ENCODE measurements around the gene TMEM208. TPM values are rescaled to one million over a fixed set of nuclear protein-coding genes. Genes with fewer than 3 reads are reported as not detected.

The TMEM208 gene
- total RNA-seq, 1 experiment from 2014 or later, result 48.4 TPM

DNA sequence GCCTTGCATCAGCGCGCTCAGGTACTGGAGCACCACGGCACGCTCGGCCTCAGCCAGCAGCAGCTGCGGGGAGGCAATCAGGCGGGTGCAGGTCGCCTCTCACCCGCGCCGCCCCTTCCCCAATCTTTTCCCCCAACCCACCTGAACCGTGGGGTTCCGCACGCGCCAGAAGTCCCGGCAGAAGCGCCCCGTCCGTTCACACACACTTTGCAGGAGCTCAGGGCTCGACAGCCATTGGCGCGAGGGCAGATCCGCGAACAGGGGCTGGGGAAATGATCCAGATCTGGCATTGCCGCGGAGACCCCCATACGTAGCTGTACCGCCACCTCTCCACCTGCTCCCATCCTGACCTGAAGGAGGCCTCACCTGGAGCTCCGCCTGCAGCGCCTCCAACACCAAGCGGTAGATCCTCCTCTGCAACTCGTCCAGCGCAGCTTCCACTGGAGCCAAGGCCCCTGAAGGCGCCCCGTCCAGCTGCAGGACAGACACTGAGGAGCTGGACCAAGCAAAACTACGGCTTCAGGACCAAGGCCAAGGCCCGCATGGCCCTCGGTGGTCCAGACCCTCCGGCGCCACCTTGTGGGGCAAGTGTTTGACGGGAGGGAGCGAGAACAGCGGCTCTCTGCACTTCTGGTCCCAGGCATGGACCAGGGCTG lies 41.8 kb upstream of the TMEM208 start (continued):
- peak; percentile 42; the same call in 1 of the 2 replicates for TF ChIP-seq NFE2L1 (CRISPR knock-in tag; IDR thresholded peaks at IDR 0.05)
- TF ChIP-seq CREB1 (CRISPR knock-in tag; IDR thresholded peaks at IDR 0.05), result peak; percentile 67; the same call in 1 of the 2 replicates
- no peak for TF ChIP-seq FOXJ3 (CRISPR knock-in tag; IDR thresholded peaks at IDR 0.05; ENCODE audit: borderline replicate concordance)
- peak; percentile 83; the same call in 1 of the 2 replicates for TF ChIP-seq PRRX2 (CRISPR knock-in tag; IDR thresholded peaks at IDR 0.05)
- 0 out of 2 replicates have a peak, but pooled peaks have one; percentile 60 for TF ChIP-seq ESRRA (CRISPR knock-in tag; IDR thresholded peaks at IDR 0.05; ENCODE audit: borderline replicate concordance)
- peak; percentile 94; the same call in 1 of the 2 replicates for TF ChIP-seq ZNF281 (CRISPR knock-in tag; IDR thresholded peaks at IDR 0.05)
- no peak for TF ChIP-seq JAZF1 (CRISPR knock-in tag; IDR thresholded peaks at IDR 0.05)
- TF ChIP-seq CREM (CRISPR knock-in tag; IDR thresholded peaks at IDR 0.05), result 0 out of 2 replicates have a peak, but pooled peaks have one; percentile 62
- no peak for TF ChIP-seq RORB (CRISPR knock-in tag; IDR thresholded peaks at IDR 0.05)
- 0 out of 2 replicates have a peak, but pooled peaks have one; percentile 67 for TF ChIP-seq PREB (CRISPR knock-in tag; IDR thresholded peaks at IDR 0.05; ENCODE audit: borderline replicate concordance)
- TF ChIP-seq ATF3 (CRISPR knock-in tag; conservative IDR thresholded peaks at IDR 0.05), result no peak
- peak; percentile 89; the same call in 1 of the 2 replicates for TF ChIP-seq ATF1 (CRISPR knock-in tag; IDR thresholded peaks at IDR 0.05)
- peak; percentile 51; the same call in 1 of the 2 replicates for TF ChIP-seq JUN (CRISPR knock-in tag; IDR thresholded peaks at IDR 0.05)
- TF ChIP-seq HMGXB4 (CRISPR knock-in tag; IDR thresholded peaks at IDR 0.05), result peak; percentile 87; the same call in 1 of the 2 replicates
- no peak for TF ChIP-seq ZMAT4 (CRISPR knock-in tag; IDR thresholded peaks at IDR 0.05)
- peak; percentile 82 for TF ChIP-seq ZNF121 (CRISPR knock-in tag; IDR thresholded peaks at IDR 0.05)
- peak; percentile 86; the same call in 1 of the 2 replicates for TF ChIP-seq FOXK1 (CRISPR knock-in tag; IDR thresholded peaks at IDR 0.05)
- TF ChIP-seq, protein P1, sequence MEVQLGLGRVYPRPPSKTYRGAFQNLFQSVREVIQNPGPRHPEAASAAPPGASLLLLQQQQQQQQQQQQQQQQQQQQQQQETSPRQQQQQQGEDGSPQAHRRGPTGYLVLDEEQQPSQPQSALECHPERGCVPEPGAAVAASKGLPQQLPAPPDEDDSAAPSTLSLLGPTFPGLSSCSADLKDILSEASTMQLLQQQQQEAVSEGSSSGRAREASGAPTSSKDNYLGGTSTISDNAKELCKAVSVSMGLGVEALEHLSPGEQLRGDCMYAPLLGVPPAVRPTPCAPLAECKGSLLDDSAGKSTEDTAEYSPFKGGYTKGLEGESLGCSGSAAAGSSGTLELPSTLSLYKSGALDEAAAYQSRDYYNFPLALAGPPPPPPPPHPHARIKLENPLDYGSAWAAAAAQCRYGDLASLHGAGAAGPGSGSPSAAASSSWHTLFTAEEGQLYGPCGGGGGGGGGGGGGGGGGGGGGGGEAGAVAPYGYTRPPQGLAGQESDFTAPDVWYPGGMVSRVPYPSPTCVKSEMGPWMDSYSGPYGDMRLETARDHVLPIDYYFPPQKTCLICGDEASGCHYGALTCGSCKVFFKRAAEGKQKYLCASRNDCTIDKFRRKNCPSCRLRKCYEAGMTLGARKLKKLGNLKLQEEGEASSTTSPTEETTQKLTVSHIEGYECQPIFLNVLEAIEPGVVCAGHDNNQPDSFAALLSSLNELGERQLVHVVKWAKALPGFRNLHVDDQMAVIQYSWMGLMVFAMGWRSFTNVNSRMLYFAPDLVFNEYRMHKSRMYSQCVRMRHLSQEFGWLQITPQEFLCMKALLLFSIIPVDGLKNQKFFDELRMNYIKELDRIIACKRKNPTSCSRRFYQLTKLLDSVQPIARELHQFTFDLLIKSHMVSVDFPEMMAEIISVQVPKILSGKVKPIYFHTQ (CRISPR knock-in tag; IDR thresholded peaks at IDR 0.05), result no peak
- TF ChIP-seq, protein P2, sequence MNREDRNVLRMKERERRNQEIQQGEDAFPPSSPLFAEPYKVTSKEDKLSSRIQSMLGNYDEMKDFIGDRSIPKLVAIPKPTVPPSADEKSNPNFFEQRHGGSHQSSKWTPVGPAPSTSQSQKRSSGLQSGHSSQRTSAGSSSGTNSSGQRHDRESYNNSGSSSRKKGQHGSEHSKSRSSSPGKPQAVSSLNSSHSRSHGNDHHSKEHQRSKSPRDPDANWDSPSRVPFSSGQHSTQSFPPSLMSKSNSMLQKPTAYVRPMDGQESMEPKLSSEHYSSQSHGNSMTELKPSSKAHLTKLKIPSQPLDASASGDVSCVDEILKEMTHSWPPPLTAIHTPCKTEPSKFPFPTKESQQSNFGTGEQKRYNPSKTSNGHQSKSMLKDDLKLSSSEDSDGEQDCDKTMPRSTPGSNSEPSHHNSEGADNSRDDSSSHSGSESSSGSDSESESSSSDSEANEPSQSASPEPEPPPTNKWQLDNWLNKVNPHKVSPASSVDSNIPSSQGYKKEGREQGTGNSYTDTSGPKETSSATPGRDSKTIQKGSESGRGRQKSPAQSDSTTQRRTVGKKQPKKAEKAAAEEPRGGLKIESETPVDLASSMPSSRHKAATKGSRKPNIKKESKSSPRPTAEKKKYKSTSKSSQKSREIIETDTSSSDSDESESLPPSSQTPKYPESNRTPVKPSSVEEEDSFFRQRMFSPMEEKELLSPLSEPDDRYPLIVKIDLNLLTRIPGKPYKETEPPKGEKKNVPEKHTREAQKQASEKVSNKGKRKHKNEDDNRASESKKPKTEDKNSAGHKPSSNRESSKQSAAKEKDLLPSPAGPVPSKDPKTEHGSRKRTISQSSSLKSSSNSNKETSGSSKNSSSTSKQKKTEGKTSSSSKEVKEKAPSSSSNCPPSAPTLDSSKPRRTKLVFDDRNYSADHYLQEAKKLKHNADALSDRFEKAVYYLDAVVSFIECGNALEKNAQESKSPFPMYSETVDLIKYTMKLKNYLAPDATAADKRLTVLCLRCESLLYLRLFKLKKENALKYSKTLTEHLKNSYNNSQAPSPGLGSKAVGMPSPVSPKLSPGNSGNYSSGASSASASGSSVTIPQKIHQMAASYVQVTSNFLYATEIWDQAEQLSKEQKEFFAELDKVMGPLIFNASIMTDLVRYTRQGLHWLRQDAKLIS (CRISPR knock-in tag; IDR thresholded peaks at IDR 0.05; ENCODE audit: borderline replicate concordance), result no peak
- TF ChIP-seq ZNF671 (CRISPR knock-in tag; IDR thresholded peaks at IDR 0.05), result no peak; the same call in 1 of the 2 replicates
- peak; percentile 75 for TF ChIP-seq FOXP1 (CRISPR knock-in tag; IDR thresholded peaks at IDR 0.05; ENCODE audit: borderline replicate concordance)

Data from WTC11 (cell line).